ENCODE data around the gene MIAT.

DNA sequence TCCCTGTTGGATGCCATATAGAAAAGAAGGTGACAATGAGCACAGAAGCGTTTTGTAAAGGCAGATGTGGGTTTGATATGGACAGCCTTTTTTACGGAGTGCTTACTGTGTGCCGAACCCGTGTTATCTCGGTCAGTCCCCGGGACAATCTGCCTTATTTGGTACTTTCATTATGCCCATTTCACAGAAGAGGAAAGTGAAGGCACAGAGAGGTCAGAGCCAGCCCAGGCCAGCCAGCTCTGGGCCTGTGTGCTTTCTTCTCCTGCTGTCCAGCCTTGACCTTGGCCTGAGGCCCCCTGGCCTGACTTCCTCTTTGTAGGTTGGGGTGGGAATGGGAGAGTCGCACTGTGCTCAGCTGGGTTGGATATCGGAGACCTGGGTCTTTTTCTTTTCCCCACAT is 38.9 kb upstream of the MIAT start:
- TF ChIP-seq, protein P1, sequence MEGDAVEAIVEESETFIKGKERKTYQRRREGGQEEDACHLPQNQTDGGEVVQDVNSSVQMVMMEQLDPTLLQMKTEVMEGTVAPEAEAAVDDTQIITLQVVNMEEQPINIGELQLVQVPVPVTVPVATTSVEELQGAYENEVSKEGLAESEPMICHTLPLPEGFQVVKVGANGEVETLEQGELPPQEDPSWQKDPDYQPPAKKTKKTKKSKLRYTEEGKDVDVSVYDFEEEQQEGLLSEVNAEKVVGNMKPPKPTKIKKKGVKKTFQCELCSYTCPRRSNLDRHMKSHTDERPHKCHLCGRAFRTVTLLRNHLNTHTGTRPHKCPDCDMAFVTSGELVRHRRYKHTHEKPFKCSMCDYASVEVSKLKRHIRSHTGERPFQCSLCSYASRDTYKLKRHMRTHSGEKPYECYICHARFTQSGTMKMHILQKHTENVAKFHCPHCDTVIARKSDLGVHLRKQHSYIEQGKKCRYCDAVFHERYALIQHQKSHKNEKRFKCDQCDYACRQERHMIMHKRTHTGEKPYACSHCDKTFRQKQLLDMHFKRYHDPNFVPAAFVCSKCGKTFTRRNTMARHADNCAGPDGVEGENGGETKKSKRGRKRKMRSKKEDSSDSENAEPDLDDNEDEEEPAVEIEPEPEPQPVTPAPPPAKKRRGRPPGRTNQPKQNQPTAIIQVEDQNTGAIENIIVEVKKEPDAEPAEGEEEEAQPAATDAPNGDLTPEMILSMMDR (conservative IDR thresholded peaks at IDR 0.05; ENCODE audit: low read length), result no peak
- TF ChIP-seq EZH2phosphoT487 (IDR thresholded peaks at IDR 0.05; ENCODE audit: borderline replicate concordance), result no peak

All from Loucy (cell line).